HEK293 (cell line): ENCODE measurements around the gene NUP85.

Experiments
- CTCF ChIA-PET: fragments of 350-600 bp; formaldehyde crosslinking; extraction: SDS; loops from one replicate; lab custom pipeline; 2021; ENCODE audit warnings: antibody characterized with exemption; lab: Yijun Ruan, JAX
- POLR2A ChIA-PET: fragments of 300-600 bp; formaldehyde crosslinking; extraction: SDS; loops from one replicate; lab custom pipeline; 2020; ENCODE audit warnings: antibody characterized with exemption, inconsistent platforms; lab: Yijun Ruan, JAX
- H3K27ac ChIP-seq: fragments of 200-500 bp; sonication (Bioruptor generic); 2 replicates; pipeline ENCODE4 v1.5.1; 2014; ENCODE audit warnings: low read depth, low read length, control low read depth, inconsistent platforms; ENCODE audit errors: extremely low read depth
- H3K36me3 ChIP-seq, 2 experiments: fragments of 200-500 bp in 1 of 2; sonication (Bioruptor generic) in 1 of 2; 1 replicate in 1 of 2; 2 replicates in 1 of 2; pipeline ENCODE4 v1.5.1; 2014 to 2017; ENCODE audit warnings: inconsistent platforms in 2 of 2, low read length in 2 of 2; ENCODE audit not compliant: control insufficient read depth in 2 of 2, insufficient read depth in 1 of 2
- H3K4me1 ChIP-seq: fragments of 200-500 bp; sonication (Bioruptor generic); 2 replicates; pipeline ENCODE4 v1.5.1; 2014; ENCODE audit warnings: mild to moderate bottlenecking, low read length, inconsistent platforms; ENCODE audit not compliant: control insufficient read depth, insufficient read depth
- H3K4me3 ChIP-seq: 2 replicates; pipeline ENCODE4 v1.5.1; 2011; ENCODE audit warnings: low read depth, mild to moderate bottlenecking, control low read depth, low read length, moderate library complexity
- H3K9me3 ChIP-seq: fragments of 200-500 bp; sonication (Bioruptor generic); 2 replicates; pipeline ENCODE4 v1.5.1; 2014; ENCODE audit warnings: low read depth, low read length, inconsistent platforms; ENCODE audit not compliant: control insufficient read depth, insufficient read depth
- BCL11B ChIP-seq: fragments of 450-650 bp; formaldehyde crosslinking; IDR thresholded peaks from 2 replicates; pipeline ENCODE4 v1.5.1; 2016; ENCODE audit warnings: low read depth, missing biosample characterization, missing genetic modification characterization
- HOXD13 ChIP-seq: sonication (generic); formaldehyde crosslinking; IDR thresholded peaks from 2 replicates; pipeline ENCODE4 v1.8.0; 2022; ENCODE audit warnings: missing genetic modification reagents, borderline replicate concordance
- KLF1 ChIP-seq: fragments of 450-650 bp; formaldehyde crosslinking; IDR thresholded peaks from 2 replicates; pipeline ENCODE4 v1.5.1; 2016; ENCODE audit warnings: missing biosample characterization, missing genetic modification characterization
- MYNN ChIP-seq: fragments of 450-650 bp; formaldehyde crosslinking; IDR thresholded peaks from 2 replicates; pipeline ENCODE4 v1.5.1; 2016; ENCODE audit warnings: missing biosample characterization, missing genetic modification characterization, borderline replicate concordance
- SP7 ChIP-seq: fragments of 450-650 bp; formaldehyde crosslinking; IDR thresholded peaks from 2 replicates; pipeline ENCODE4 v1.5.1; 2016; ENCODE audit warnings: missing biosample characterization, missing genetic modification characterization
- WT1 ChIP-seq: fragments of 450-650 bp; formaldehyde crosslinking; IDR thresholded peaks from 2 replicates; pipeline ENCODE4 v1.5.1; 2016; ENCODE audit warnings: missing biosample characterization, missing genetic modification characterization
- ZBTB21 ChIP-seq: fragments of 450-650 bp; formaldehyde crosslinking; IDR thresholded peaks from 2 replicates; pipeline ENCODE4 v1.5.1; 2017; ENCODE audit warnings: missing biosample characterization, missing genetic modification characterization
- ZFP69B ChIP-seq: fragments of 450-650 bp; formaldehyde crosslinking; IDR thresholded peaks from 2 replicates; pipeline ENCODE4 v1.5.1; 2016; ENCODE audit warnings: missing biosample characterization, missing genetic modification characterization
- ZNF214 ChIP-seq: fragments of 450-650 bp; formaldehyde crosslinking; IDR thresholded peaks from 2 replicates; pipeline ENCODE4 v1.5.1; 2017; ENCODE audit warnings: missing biosample characterization, mild to moderate bottlenecking, missing genetic modification characterization, borderline replicate concordance
- ZNF223 ChIP-seq: fragments of 450-650 bp; formaldehyde crosslinking; IDR thresholded peaks from 2 replicates; pipeline ENCODE4 v1.5.1; 2016; ENCODE audit warnings: missing biosample characterization, missing genetic modification characterization
- ZNF335 ChIP-seq: fragments of 450-650 bp; formaldehyde crosslinking; conservative IDR thresholded peaks from 2 replicates; pipeline ENCODE4 v1.5.1; 2016; ENCODE audit warnings: missing biosample characterization, missing genetic modification characterization
- ZNF529 ChIP-seq: fragments of 450-650 bp; formaldehyde crosslinking; IDR thresholded peaks from 2 replicates; pipeline ENCODE4 v1.5.1; 2017; ENCODE audit warnings: missing genetic modification characterization, missing biosample characterization; ENCODE audit not compliant: insufficient replicate concordance
- ZNF561 ChIP-seq: fragments of 450-650 bp; IDR thresholded peaks from 2 replicates; pipeline ENCODE4 v1.5.1; 2018; ENCODE audit warnings: missing biosample characterization, missing genetic modification characterization, borderline replicate concordance
- ZNF596 ChIP-seq: fragments of 450-650 bp; IDR thresholded peaks from 2 replicates; pipeline ENCODE4 v1.5.0; 2018; ENCODE audit warnings: missing biosample characterization, mild to moderate bottlenecking, missing genetic modification characterization, moderate library complexity
- ZNF600 ChIP-seq: fragments of 450-650 bp; formaldehyde crosslinking; IDR thresholded peaks from 2 replicates; pipeline ENCODE4 v1.5.1; 2016; ENCODE audit warnings: missing biosample characterization, missing genetic modification characterization
- ZNF610 ChIP-seq: fragments of 450-650 bp; formaldehyde crosslinking; IDR thresholded peaks from 2 replicates; pipeline ENCODE4 v1.5.1; 2016; ENCODE audit warnings: missing biosample characterization, missing genetic modification characterization, borderline replicate concordance
- ZNF629 ChIP-seq: fragments of 450-650 bp; formaldehyde crosslinking; IDR thresholded peaks from 2 replicates; pipeline ENCODE4 v1.5.1; 2017; ENCODE audit warnings: missing biosample characterization, missing genetic modification characterization
- ZNF654 ChIP-seq: fragments of 450-650 bp; formaldehyde crosslinking; IDR thresholded peaks from 2 replicates; pipeline ENCODE4 v1.5.1; 2016; ENCODE audit warnings: low read depth, missing biosample characterization, missing genetic modification characterization
- ZNF660 ChIP-seq: fragments of 450-650 bp; IDR thresholded peaks from 2 replicates; pipeline ENCODE4 v1.5.1; 2018; ENCODE audit warnings: missing biosample characterization, mild to moderate bottlenecking, missing genetic modification characterization
- TF ChIP-seq, protein P1 (sequence below): fragments of 450-650 bp; formaldehyde crosslinking; IDR thresholded peaks from 2 replicates; pipeline ENCODE4 v1.5.1; 2016; ENCODE audit warnings: missing biosample characterization, missing genetic modification characterization
- TF ChIP-seq, protein P2 (sequence below): fragments of 450-650 bp; formaldehyde crosslinking; IDR thresholded peaks from 2 replicates; pipeline ENCODE4 v1.5.1; 2016; ENCODE audit warnings: missing biosample characterization, missing genetic modification characterization
- TF ChIP-seq, protein P3 (sequence below): fragments of 450-650 bp; formaldehyde crosslinking; IDR thresholded peaks from 2 replicates; pipeline ENCODE4 v1.5.1; 2016; ENCODE audit warnings: missing biosample characterization, missing genetic modification characterization, low read depth
- TF ChIP-seq, protein P4 (sequence below): fragments of 450-650 bp; formaldehyde crosslinking; IDR thresholded peaks from 2 replicates; pipeline ENCODE4 v1.5.1; 2017; ENCODE audit warnings: missing biosample characterization, missing genetic modification characterization
- TF ChIP-seq, protein P5 (sequence below): fragments of 450-650 bp; formaldehyde crosslinking; IDR thresholded peaks from 2 replicates; pipeline ENCODE4 v1.5.1; 2016; ENCODE audit warnings: missing biosample characterization, missing genetic modification characterization

Gene NUP85

DNA sequence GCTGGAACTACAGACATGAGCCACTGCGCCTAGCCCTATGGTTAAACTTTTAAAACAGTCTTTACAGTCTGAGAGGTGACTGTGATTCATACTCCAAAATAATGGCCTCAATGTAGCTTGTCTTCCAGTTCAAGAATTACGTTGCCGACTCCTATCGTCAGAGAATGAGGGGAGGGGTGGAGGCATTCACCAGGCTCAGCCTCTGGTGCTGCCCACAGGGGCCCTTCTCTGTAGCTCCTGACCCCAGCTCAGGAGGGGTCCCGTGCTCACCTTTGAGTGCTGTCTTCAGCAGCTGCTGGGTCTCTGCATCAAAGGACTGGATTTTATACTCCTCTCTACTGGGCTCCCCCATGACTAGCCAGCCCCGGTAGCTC, 64.4 kb downstream of the NUP85 start:
- H3K9me3 ChIP-seq = no peaks in the 10 kb centered on the region
- peaks cover 11 to 54% of the 10 kb centered on the region in 2 experiments for H3K36me3 ChIP-seq
- TF ChIP-seq MYNN (tag by site-specific recombination) (peak; percentile 66; the same call in 1 of the 2 replicates), ZNF660 (0 out of 2 replicates have a peak, but pooled peaks have one; percentile 5), ZNF335 (tag by site-specific recombination) (peak; percentile 62), ZNF654 (no peak), BCL11B (tag by site-specific recombination) (no peak), ZNF610 (0 out of 2 replicates have a peak, but pooled peaks have one; percentile 36), ZNF629 (peak; percentile 20; the same call in 1 of the 2 replicates), HOXD13 (CRISPR knock-in tag) (no peak), ZNF214 (tag by site-specific recombination) (no peak)
- TF ChIP-seq, protein P1, sequence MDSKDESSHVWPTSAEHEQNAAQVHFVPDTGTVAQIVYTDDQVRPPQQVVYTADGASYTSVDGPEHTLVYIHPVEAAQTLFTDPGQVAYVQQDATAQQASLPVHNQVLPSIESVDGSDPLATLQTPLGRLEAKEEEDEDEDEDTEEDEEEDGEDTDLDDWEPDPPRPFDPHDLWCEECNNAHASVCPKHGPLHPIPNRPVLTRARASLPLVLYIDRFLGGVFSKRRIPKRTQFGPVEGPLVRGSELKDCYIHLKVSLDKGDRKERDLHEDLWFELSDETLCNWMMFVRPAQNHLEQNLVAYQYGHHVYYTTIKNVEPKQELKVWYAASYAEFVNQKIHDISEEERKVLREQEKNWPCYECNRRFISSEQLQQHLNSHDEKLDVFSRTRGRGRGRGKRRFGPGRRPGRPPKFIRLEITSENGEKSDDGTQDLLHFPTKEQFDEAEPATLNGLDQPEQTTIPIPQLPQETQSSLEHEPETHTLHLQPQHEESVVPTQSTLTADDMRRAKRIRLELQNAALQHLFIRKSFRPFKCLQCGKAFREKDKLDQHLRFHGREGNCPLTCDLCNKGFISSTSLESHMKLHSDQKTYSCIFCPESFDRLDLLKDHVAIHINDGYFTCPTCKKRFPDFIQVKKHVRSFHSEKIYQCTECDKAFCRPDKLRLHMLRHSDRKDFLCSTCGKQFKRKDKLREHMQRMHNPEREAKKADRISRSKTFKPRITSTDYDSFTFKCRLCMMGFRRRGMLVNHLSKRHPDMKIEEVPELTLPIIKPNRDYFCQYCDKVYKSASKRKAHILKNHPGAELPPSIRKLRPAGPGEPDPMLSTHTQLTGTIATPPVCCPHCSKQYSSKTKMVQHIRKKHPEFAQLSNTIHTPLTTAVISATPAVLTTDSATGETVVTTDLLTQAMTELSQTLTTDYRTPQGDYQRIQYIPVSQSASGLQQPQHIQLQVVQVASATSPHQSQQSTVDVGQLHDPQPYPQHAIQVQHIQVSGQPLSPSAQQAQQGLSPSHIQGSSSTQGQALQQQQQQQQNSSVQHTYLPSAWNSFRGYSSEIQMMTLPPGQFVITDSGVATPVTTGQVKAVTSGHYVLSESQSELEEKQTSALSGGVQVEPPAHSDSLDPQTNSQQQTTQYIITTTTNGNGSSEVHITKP (tag by site-specific recombination) = 0 out of 2 replicates have a peak, but pooled peaks have one; percentile 7
- TF ChIP-seq, protein P2, sequence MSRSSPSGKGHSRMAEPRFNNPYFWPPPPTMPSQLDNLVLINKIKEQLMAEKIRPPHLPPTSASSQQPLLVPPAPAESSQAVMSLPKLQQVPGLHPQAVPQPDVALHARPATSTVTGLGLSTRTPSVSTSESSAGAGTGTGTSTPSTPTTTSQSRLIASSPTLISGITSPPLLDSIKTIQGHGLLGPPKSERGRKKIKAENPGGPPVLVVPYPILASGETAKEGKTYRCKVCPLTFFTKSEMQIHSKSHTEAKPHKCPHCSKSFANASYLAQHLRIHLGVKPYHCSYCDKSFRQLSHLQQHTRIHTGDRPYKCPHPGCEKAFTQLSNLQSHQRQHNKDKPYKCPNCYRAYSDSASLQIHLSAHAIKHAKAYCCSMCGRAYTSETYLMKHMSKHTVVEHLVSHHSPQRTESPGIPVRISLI (tag by site-specific recombination) = peak; percentile 19; the same call in 1 of the 2 replicates
- H3K4me3 ChIP-seq = peak overlapping the region; percentile 65
- H3K4me1 ChIP-seq = peaks cover 9% of the 10 kb centered on the region; the same call in 1 of the 2 replicates
- CTCF ChIA-PET = interaction anchor here (0.6 to 5.1 kb wide), 25 partner anchors 8 to 457 kb away, joined by 3 to 61 read pairs (median 5); partner anchors contain the start of genes GGA3, MRPS7 and SLC25A19
- peak overlapping the region; percentile 94 for H3K27ac ChIP-seq
- POLR2A ChIA-PET = interaction anchor here (0.6 to 6.6 kb wide), 20 partner anchors 8 to 397 kb away, joined by 3 to 111 read pairs (median 8); partner anchors contain the start of genes GGA3, GRB2, LLGL2 and MRPS7

DNA sequence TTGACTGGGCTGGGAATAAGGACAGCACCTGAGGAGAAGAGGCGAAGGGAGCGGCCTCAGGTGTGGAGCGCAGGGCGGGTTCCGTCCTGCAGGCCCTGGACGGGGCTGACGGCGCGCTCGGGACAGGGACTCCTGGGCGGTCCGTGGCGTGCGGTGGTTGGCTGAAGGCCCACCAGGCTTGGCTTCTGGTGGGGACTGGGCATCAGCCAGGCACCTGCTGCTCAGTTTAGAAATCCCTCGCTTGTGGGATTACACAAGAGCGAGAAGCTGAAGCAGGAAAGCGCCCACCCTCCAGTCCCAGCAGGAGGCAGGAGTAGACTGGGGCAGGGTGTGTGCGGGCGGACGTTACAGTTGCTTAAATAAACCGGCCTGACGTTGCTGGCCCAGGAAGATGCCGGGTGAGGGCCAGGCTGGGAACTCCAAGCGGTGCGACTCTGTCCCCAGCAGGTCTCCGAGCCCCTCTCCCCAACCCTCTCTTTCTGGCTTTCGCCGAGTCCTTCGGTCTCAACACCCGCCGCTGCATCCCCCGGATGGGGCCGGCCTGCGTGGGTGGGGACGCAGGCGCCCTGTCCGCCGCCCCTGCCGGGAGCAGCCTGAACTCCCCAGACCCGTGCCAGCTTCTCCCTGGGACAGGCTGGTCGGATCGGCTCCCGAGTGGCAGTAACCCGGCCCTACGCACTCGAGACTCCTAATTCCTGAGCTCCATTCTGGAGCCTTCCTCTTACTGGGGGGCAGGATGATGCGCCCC, 64.9 kb downstream of the NUP85 start:
- Histone ChIP-seq H3K4me3 (peak overlapping the region; percentile 65), H3K27ac (peak overlapping the region; percentile 94), H3K4me1 (peaks cover 9% of the 10 kb centered on the region; the same call in 1 of the 2 replicates), H3K9me3 (no peaks in the 10 kb centered on the region), H3K36me3 (peaks cover 6 to 51% of the 10 kb centered on the region in 2 experiments)
- POLR2A ChIA-PET = interaction anchor here (0.6 to 6.6 kb wide), 28 partner anchors 8 to 398 kb away, joined by 3 to 111 read pairs (median 5); partner anchors contain the start of genes FDXR, GGA3, GRB2 and LLGL2
- CTCF ChIA-PET = interaction anchor here (0.6 to 5.1 kb wide), 63 partner anchors 9 to 480 kb away, joined by 3 to 61 read pairs (median 4); partner anchors contain the start of genes GGA3, MRPS7, NT5C and NUP85
- TF ChIP-seq, protein P3, sequence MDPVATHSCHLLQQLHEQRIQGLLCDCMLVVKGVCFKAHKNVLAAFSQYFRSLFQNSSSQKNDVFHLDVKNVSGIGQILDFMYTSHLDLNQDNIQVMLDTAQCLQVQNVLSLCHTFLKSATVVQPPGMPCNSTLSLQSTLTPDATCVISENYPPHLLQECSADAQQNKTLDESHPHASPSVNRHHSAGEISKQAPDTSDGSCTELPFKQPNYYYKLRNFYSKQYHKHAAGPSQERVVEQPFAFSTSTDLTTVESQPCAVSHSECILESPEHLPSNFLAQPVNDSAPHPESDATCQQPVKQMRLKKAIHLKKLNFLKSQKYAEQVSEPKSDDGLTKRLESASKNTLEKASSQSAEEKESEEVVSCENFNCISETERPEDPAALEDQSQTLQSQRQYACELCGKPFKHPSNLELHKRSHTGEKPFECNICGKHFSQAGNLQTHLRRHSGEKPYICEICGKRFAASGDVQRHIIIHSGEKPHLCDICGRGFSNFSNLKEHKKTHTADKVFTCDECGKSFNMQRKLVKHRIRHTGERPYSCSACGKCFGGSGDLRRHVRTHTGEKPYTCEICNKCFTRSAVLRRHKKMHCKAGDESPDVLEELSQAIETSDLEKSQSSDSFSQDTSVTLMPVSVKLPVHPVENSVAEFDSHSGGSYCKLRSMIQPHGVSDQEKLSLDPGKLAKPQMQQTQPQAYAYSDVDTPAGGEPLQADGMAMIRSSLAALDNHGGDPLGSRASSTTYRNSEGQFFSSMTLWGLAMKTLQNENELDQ (tag by site-specific recombination) = no peak
- TF ChIP-seq ZNF600 (tag by site-specific recombination) = peak; percentile 87
- 0 out of 2 replicates have a peak, but pooled peaks have one; percentile 33 for TF ChIP-seq WT1
- no peak for TF ChIP-seq ZNF529
- peak; percentile 61 for TF ChIP-seq ZFP69B
- TF ChIP-seq ZNF223 (tag by site-specific recombination) = no peak
- peak; percentile 32 for TF ChIP-seq KLF1 (tag by site-specific recombination)
- TF ChIP-seq, protein P4, sequence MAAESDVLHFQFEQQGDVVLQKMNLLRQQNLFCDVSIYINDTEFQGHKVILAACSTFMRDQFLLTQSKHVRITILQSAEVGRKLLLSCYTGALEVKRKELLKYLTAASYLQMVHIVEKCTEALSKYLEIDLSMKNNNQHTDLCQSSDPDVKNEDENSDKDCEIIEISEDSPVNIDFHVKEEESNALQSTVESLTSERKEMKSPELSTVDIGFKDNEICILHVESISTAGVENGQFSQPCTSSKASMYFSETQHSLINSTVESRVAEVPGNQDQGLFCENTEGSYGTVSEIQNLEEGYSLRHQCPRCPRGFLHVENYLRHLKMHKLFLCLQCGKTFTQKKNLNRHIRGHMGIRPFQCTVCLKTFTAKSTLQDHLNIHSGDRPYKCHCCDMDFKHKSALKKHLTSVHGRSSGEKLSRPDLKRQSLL (tag by site-specific recombination) = peak; percentile 89
- TF ChIP-seq, protein P5, sequence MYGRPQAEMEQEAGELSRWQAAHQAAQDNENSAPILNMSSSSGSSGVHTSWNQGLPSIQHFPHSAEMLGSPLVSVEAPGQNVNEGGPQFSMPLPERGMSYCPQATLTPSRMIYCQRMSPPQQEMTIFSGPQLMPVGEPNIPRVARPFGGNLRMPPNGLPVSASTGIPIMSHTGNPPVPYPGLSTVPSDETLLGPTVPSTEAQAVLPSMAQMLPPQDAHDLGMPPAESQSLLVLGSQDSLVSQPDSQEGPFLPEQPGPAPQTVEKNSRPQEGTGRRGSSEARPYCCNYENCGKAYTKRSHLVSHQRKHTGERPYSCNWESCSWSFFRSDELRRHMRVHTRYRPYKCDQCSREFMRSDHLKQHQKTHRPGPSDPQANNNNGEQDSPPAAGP (tag by site-specific recombination) = peak; percentile 72
- peak; percentile 63 for TF ChIP-seq ZNF596 (tag by site-specific recombination)
- TF ChIP-seq ZBTB21 (tag by site-specific recombination) = peak; percentile 30; the same call in 1 of the 2 replicates
- peak; percentile 65 for TF ChIP-seq SP7 (tag by site-specific recombination)
- no peak for TF ChIP-seq MYNN (tag by site-specific recombination)
- TF ChIP-seq ZNF561 (tag by site-specific recombination) = peak; percentile 53; the same call in 1 of the 2 replicates
